GM12875 (cell line): ENCODE data around the gene GRIK4.

Source experiments
- H3K4me3 ChIP-seq: one replicate; pipeline ENCODE4 v1.5.1; 2011; ENCODE audit warnings: low read depth, low read length, control low read depth
- TF ChIP-seq, protein P1 (sequence below): IDR thresholded peaks from 2 replicates; pipeline ENCODE4 v1.5.1; 2011; ENCODE audit warnings: low read depth, mild to moderate bottlenecking, control low read depth, inconsistent platforms, low read length, moderate library complexity, borderline replicate concordance; ENCODE audit not compliant: insufficient read depth

The GRIK4 gene

GRCh38 chr11:120555433-120555773 is 43.9 kb downstream of the GRIK4 start:
- H3K4me3 ChIP-seq = no peak overlapping the region
- TF ChIP-seq, protein P1, sequence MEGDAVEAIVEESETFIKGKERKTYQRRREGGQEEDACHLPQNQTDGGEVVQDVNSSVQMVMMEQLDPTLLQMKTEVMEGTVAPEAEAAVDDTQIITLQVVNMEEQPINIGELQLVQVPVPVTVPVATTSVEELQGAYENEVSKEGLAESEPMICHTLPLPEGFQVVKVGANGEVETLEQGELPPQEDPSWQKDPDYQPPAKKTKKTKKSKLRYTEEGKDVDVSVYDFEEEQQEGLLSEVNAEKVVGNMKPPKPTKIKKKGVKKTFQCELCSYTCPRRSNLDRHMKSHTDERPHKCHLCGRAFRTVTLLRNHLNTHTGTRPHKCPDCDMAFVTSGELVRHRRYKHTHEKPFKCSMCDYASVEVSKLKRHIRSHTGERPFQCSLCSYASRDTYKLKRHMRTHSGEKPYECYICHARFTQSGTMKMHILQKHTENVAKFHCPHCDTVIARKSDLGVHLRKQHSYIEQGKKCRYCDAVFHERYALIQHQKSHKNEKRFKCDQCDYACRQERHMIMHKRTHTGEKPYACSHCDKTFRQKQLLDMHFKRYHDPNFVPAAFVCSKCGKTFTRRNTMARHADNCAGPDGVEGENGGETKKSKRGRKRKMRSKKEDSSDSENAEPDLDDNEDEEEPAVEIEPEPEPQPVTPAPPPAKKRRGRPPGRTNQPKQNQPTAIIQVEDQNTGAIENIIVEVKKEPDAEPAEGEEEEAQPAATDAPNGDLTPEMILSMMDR = no peak

DNA sequence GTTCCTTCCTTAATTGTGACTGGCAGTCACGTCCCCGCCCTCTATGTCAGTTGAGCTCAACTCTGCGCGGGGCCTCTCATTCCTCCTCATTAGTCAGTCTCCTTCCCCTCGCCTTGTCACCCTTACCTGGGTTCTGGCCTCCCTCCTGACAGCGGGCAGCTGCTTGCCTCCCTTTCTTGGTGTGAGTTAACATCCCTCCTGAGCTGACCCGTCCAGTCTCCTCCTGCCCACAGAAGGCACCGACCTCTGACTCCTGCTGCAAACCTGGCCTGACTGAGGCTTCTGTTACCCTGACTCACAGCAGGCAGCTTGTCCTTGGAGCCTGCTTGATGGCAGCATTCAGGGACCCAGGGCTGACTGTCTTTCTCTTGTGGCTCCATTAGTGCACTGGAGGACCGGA is 45.2 kb downstream of the GRIK4 start:
- H3K4me3 ChIP-seq = no peak overlapping the region
- TF ChIP-seq, protein P1 = no peak

DNA sequence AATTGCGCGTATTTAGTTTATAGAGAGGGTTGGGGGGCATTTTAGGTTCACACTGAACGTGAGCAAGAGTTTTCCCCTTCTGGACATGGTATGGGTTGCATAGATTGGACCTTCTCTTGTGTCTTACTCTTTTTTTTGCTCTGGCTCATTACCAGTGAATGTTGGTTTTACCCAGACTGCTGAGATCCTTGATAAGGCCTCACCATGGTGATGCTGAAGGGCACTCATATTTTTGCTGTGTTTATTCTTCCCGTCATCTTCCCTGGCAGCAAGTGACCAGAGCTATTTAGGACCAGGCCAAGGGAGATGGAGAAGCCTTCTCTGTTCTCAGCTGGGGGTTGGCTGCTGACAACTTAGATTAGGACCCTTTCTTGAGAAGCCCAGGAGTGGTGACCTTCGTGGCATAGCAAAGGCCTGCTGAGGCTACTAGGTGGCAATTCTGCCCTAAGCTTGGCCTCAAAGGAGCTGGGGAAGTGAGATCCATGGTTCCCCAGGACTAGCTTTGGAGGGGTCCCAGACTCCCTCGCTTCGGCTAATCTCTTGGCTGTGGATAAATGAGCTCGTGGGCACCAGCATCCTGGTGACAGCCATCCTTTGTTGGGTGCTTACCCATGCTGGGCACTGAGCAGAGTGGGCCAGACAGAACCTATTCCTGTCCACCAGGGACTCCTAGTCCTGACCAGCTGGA is 47.3 kb downstream of the GRIK4 start:
- TF ChIP-seq, protein P1 = no peak
- H3K4me3 ChIP-seq = no peak overlapping the region

GRCh38 chr11:120561286-120561685 is 49.7 kb downstream of the GRIK4 start:
- no peak overlapping the region for H3K4me3 ChIP-seq
- TF ChIP-seq, protein P1 = no peak

GRCh38 chr11:120562806-120563425 is 51.4 kb downstream of the GRIK4 start:
- TF ChIP-seq, protein P1 = no peak
- H3K4me3 ChIP-seq = no peak overlapping the region

- TF ChIP-seq, protein P1 = no peak
- H3K4me3 ChIP-seq = peak overlapping the region; percentile 37
Observed at GRCh38 chr11:120563703-120564572, 52.4 kb downstream of the GRIK4 start.
